GM11168 (cell line): ENCODE results near the gene TEX14.
"Not testable (repeated sequence)": the region's sequence is repeated elsewhere in the genome, so short reads cannot be mapped to it uniquely, and the experiment has no call there.

Experiments
- in situ Hi-C: fragments of 300-500 bp; cut with MboI; formaldehyde crosslinking; loops from one replicate; pipeline ENCODE4 v1.12.0; 2022; ENCODE audit warnings: low sequenced_read_pairs; ENCODE audit not compliant: unreplicated experiment

The TEX14 gene

DNA sequence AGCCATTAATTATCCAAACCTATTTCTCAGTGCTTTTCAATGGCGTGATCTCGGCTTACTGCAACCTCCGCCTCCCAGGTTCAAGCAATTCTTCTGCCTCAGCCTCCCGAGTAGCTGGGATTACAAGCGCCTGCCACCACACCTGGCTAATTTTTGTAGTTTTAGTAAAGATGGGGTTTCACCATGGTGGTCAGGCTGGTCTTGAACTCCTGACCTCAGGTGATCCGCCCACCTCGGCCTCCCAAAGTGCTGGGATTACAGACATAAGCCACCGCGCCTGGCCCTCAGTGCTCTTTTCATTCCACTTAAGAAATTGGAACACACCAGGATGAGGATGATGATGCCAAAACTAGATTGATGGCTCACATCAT, 32.1 kb downstream of the TEX14 start:
- in situ Hi-C loops = not testable (repeated sequence)

DNA sequence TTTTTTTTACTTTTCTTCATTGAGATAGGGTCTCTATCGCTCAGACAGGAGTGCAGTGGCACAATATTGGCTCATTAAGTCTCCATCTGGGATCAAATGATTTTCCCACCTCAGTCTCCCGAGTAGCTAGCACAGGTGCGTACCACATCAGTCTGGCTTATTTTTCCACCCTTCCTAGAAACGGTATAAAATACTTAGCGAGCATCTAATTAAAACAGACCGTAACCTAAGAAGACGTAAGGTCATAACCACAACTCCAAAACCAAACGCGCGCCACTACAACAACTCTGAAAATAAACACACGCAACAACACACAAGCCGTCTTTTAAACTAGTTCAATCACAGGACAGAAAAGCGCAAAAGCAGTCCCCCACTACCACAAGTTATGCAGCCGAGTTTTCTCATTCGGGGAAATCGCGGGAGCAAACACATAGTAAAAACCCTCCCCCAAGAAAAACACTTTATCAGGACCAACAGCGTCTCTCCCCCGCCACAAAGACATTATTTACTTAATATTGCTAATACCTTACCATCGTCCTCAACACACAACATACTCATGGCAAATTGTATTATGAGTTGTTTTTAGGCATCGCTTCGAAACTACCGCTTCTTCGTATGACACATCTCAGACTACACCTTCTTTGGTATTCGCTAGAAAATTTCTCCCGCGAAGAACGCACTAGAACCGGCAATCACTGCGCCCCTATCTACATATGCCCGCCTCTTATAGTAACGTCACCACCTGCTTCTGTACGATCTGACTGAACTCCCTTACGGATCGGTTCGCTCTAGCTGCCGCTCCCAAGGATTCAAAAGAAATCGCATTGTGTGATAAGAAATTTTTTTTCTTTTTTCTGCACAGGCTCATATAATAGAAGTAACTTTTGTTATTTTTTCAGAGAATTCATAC, 32.8 kb downstream of the TEX14 start:
- in situ Hi-C loops = no loop called here

DNA sequence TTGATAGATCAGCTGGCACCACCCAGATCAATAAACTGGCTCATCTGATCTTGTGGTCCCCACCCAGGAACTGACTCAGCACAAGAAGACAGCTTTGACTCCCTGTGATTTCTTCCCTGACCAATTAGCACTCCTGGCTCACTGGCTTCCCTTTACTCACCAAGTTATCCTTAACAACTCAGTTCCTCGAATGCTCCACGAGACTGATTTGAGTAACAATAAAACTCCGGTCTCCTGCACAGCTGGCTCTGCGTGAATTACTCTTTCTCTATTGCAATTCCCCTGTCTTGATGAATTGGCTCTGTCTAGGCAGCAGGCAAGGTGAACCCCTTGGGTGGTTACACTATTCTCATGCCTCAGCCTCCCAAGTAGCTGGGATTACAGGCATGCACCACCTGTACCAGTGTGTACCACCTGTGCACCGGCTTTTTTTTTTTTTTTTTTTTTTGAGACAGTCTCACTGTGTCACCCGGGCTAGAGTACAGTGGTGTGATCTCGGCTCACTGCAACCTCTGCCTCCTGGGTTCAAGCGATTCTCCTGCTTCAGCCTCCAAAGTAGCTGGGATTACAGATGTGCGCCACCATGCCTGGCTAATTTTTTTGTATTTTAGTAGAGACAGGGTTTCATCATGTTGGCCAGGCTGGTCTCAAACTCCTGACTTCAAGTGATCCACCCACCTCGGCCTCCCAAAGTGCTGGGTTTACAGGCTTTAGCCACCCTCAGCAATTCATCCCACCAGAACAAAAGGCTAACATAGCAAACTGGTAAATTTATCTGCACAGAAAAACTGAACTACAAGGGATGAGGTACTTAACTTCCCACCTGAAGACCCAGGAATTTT, 33.7 kb downstream of the TEX14 start:
- in situ Hi-C loops = not testable (repeated sequence)

DNA sequence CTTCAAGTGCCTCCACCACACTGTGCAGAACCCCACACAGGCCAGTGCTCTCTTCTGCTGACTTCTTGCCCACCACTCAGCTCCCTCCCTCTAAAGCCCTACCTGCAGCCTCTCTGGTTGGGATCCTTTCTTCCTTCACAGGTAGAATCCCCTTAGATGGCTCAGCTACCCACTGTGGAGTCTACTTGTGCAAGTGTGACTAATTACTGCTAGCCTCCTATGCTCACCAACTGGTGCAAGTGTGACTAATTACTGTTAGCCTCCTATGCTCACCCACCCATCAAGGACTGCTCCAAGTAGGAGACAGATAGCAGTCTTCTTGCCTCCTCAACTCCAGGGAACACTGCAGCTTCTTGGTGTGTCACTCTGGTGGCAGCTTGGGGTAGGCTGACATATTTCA, 43.6 kb downstream of the TEX14 start:
- in situ Hi-C loops = no loop called here

DNA sequence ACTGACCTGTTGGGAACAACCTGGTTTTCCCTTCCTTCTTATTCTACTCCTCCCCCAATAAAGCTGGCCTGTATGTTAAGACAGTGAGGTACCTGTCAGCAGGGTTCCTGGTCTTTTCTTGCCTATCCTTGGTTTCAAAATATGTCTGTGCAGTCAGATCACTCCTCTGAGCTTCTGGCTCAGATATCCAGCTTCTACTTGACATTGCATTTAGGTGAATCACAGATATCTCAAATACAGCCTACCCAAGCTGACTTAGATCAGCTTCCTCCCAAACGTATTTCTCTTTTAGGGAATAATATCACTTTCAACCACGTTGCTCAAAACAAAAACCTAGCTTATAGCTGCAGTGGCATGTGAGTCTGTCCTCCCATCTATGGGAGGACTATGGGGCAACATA, 48.7 kb downstream of the TEX14 start:
- in situ Hi-C loops = no loop called here

DNA sequence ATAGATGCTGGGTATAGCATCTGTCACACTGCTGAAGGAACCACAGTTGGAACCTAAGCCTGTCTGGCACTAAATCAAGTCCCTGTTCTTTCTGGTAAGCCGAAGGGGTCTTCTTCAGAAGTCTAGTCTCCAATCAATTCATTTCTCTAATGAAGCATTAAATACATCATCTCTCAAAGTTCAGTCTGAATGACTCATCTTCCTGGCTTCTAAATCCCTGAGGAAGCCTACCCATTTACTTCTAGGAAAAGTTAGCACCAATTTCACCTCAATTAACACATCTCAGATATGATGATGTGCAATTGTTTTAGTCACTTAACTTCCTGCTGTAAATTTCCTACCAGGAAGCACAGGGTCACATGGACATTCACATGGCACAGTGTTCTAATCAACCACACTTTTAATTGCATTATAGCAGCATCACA, 49.9 kb downstream of the TEX14 start:
- in situ Hi-C loops = no loop called here

DNA sequence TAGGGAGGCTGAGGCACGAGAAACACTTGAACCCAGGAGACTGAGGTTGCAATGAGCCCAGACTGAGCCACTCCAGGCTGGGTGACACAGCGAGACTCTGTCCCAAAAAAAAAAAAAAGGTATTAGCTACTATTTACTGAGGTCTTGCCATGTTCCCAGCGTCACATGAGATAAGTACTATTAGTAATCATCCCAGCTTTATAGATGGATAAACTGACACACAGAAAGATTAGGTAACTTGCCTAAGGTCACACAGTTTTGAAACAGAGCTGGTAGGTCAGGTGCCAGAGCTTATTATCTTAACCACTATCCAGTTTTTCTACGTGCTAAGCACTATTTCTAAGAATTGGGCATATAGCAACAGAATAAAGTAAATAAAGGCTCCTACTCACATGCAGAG, 51.6 kb downstream of the TEX14 start:
- in situ Hi-C loops = no loop called here

DNA sequence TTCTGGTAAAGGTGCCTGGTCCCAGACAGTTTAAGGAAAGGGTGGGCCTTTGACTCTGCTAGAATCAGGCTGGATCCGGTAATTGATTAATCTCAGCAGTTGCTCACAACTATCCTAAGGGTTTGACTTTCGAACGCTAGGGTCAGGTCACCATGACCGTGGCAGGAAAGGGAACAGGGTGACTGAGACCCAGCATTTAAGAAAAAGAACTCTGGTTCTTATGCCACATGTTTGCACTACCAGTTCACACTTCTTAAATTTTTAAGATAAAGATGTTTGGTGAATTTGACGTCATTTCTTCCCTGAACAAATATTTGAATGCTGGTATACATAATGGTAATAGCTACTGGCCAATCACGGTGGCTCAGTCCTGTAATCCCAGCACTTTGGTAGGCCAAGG, 52.2 kb downstream of the TEX14 start:
- in situ Hi-C loops = no loop called here

DNA sequence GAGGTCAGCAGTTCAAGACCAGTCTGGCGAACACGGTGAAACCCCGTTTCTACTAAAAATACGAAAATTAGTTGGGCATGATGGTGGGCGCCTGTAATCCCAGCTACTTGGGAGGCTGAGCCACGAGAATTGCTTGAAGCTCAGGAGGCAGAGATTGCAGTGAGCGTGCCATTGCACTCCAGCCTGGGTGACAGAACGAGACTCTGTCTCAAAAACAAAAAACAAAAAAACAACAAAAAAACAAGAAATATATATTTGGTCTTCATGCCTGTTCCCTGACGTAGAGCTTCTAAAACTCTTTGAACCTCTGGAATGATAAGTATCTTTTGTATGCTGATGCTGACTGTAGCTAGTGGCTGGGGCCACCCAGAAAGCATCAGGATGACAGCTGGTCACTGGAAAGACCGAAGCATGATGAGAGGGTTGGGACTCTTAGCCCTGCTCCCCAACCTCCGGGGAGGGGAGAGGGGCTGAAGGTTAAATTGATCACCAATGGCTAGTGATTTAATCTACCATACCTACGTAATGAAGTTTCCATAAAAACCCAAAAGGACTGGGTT, 54.8 kb downstream of the TEX14 start:
- in situ Hi-C loops = no loop called here

DNA sequence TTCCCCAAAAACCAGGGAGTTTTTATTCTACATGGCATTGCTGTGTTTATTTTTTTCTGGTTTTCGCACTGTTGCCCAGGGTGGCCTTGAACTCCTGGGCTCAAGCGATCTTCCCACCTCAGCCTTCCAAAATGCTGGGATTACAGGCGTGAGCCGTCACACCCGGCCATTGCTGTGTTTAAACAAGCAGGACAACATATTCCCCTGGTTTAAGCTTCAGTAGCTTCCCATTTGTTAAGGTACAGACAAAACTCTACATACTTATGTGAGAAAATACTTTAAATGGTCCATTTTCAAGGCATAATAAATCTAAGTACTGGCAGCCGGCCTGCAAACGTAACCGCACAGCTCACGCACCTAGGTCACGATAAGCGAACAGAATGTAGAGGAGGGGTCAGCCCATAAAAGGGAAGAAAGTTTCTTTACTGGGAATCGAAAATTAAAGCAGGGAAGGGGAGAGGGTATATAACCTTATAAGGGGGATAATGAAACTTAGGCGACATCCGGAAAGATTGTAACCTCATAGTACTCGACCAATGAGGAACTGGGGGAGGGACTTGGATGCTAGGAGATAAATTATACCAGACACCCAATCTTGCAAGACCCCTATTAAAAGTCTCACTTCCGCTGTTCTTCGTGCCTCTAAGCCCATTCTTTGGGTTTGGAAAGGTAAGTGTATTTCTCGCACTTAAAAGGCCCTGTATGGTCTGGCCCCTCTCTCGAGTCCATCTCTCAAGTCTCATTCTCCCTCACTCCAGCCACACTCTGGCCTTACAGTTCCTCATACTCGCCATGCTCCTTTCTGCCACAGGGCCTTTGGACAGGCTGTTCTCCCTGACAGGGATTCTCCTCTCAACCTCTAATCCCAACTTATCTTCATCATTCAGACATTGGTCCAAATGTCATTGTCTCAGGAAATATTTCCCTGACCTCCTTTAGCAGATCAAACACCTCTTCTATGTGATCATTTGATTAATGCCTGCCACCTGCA, 59.2 kb downstream of the TEX14 start:
- in situ Hi-C loops = no loop called here

DNA sequence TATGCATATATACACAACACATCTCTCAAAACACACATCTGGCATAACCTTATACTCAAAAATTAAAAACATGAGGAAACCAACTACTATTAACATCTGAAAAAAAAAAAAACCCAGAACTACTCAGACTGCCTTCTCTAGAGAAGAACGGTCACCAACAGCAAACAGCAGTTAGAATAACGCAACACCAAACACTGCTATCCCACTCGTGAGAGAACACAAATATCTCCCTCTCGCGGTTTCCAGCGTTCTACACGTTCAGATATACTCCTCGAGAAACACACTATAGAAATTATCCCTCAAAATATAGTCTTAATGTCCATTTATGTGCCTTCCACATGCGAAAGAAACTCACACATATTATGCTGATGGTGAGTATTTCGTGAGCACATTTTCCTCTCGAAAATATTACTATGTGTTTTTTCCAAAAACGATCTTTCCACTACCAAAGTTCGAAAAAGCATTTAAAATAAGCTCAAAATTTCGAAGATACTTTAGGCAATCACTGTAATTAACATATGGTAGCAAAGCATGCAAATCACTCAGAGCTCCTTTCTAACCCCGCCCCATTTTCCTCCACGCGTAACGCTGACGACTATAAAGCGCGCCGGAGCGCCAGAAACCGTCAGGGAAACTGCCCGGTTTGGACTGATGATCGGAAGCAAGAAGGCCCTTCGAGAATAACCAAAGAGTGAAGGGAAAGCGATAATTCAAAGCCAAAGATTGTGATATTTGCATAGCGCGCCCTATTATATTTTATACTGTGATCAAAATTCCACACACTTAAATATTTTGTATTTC, 60.1 kb downstream of the TEX14 start:
- in situ Hi-C loops = no loop called here

DNA sequence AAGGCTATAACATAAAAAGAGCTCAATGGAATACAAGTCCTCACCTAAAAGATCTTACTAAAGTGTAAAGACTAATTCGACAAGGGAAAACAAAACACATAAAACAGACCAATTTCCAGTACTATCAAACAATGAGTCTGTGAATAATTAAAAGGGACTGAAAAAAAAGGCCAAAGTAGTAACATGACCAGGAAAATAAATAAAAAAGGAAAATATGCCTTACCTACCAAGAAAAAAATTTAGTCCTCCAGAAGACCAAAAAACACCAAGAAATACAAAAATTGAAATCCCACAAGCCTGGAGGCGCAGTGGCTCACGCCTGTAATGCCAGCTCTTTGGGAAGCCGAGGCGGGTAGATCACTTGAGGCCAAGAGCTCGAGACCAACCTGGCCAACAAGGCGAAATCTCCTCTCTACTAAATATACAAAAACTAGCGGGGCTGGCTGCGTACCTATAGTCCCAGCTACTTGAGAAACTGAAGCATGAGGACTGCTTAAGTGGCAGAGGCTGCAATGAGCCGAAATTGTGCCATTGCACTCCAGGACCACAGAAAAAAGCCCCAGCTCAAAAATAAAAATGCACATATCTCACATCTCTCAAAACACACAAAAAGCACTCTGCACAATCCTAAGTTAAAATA, 60.8 kb downstream of the TEX14 start:
- in situ Hi-C loops = no loop called here

DNA sequence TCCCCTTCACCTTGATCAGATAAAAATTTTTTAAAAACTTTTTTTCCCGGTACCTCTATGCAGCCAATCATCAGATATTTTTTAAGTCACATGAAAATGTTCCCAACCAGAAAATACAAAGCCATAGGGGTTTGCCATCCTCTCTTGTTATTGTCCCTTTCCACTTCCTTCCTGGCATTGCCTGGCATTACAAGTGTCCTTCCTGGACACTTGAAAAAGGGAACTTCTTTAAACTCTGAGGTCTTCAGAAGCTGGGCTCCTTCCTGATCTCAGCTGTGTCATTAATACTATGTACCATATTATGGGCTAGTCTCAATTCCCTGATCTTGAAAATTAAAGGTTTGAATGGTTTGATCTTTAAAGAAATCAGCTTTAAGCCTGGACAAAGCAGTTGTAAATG, 64.9 kb downstream of the TEX14 start:
- in situ Hi-C loops = no loop called here

DNA sequence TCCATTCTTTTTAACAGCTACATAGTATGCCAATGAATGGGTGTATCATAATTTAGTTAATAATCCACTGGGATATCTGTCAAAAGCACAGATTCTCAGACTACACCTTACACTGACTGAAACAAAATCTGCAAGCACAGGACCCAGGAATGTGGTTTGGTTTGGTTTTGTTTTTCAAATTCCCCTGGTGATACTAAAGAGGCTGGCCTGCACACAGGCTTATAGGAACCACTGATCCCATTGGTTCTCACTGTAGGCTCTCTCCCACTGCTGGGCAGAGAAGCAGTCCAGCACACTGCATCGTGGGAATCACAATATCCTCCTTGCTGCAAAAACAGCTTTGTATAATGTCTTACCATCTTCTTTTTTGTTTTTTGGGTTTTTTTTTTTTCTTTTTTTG, 67.1 kb downstream of the TEX14 start:
- in situ Hi-C loops = no loop called here

DNA sequence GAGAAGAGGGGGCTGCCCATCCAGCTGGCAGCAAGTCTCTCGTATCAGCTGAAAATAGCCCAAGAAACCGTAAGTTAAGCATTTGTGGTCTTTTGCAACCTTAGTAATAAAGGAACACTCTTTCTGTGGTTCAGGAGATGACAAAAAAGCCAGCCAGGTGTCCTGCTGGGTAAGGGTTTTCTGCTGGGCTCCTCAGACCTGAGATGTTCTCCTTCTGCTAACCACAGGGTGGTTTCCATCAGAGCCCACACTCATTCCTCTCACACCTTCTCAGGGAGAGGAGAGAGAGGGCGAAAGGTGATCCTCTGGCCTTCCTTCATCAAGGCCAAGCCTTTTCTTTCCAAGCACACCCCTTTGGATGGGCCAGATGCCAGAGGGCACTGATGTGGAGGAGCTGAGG, 70.7 kb downstream of the TEX14 start:
- in situ Hi-C loops = no loop called here

DNA sequence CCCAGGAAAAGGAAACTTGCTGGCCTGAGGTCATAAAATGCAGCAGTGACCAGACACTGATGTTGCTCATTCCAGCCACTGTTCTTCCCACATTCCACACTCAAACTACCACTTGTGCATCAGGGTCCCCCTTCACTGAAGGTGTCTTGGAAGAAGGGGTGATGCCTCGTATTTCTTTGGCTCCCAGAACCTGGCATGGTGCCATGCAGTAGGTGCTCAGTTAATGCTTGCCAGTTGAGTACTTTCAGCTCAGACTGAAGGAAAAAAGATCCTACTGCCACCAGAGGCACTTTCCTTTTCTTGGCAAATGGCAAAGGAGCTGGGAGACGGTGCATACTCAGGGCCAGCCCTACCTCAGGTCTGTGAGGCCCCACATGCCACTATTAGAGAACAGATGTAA, 73.5 kb downstream of the TEX14 start:
- in situ Hi-C loops = no loop called here

DNA sequence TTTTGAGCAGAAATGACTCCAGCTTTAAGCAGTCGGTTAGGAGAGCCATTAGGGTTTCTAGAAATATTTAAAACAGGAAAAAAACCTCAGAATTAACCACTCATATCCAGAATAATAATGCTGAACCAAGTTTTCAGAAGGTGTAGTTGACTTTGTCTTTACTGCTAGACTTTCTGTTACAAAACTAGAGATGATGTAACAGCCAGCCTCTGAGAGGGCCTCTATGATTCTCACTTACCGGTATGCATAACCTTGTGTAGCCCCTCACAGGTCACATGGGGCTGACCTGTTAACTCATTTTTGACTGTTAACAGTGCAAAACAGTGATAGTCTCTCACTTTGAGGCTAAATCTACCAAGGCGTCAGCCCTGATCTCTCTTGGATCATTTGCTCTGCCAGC, 74.3 kb downstream of the TEX14 start:
- in situ Hi-C loops = no loop called here

DNA sequence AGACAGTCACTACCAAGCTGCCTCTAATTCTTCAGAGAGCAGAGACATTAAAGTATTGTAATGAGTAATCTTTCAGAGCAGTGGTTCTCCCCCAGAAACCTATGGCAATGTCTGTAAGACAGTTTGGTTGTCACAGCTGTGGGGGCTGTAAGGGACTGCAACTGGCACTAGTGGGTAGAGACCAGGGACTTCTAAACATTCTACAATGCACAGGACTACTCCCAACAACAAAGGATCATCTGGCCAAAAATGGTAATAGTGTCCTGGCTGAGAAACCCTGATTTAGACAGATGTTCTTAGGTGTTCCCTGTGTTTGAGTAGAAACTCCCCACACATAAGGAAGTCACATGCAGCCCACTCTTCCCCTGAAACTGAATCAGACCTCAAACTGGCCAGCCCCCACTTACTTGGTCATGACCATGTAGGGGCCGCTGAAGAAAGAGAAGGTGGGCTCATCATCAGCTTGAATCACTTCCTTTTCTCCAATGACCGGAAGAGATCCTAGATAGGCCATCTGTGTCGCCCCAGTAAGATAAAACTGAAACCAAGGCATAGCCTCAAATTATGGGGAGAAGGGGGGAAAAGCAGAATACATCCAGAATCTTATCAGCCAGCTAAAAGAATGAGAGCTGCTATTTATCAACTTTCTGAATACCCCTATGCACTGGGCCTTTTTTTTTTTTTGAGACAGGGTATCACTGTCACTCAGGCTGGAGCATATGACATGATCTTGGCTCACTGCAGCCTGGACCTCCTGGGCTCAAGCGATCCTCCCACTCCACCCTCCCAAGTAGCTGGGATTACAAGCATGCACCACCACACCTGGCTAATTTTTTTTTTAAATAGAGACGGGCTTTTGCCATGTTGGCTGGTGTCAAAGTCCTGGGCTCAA, 75.8 kb downstream of the TEX14 start:
- in situ Hi-C loops = no loop called here
